ENCODE measurements around the gene RUNX1. TPM values are rescaled to one million over a fixed set of nuclear protein-coding genes. Genes with fewer than 3 reads are reported as not detected.

RUNX1 gene
- total and polyA plus RNA-seq, 2 donors (not counting 1 experiment from before 2014, with no cell fraction given), result 26.3 to 73.0 TPM

GRCh38 chr21:34995979-34996303 lies 53.2 kb downstream of the RUNX1 start:
- ChIA-PET POLR2A (interaction anchor here (0.7 kb wide), 1 partner anchor 954 kb away, joined by 3 read pairs; no protein-coding TSS in a partner anchor), CTCF (no interaction called here)
- Mint-ChIP-seq H3K4me3 (no peak overlapping the region), H3K27me3 (no peaks in the 10 kb centered on the region), H3K27ac (no peak overlapping the region), H3K9me3 (ENCODE audit: insufficient read depth) (no peaks in the 10 kb centered on the region), H3K4me1 (peaks cover 31% of the 10 kb centered on the region)
- no peak overlapping the region for H2AFZ ChIP-seq (ENCODE audit: insufficient read depth, low read depth, low read length, poor library complexity, severe bottlenecking)
- no peaks in the 10 kb centered on the region for H3K4me1 ChIP-seq (ENCODE audit: control insufficient read depth in 2 of 2, insufficient read depth in 2 of 2, low read length in 2 of 2)
- no peak overlapping the region for H3K4me3 ChIP-seq (ENCODE audit: control extremely low read depth in 1 of 5, extremely low read depth in 1 of 5, insufficient read depth in 1 of 5, low read depth in 2 of 5, low read length in 4 of 5)
- no peak overlapping the region for H3K27ac ChIP-seq (ENCODE audit: low read length in 2 of 2)
- peaks cover 89% of the 10 kb centered on the region for H3K79me2 ChIP-seq (ENCODE audit: control insufficient read depth, insufficient read depth, low read length)
- peaks cover 88% of the 10 kb centered on the region for H4K20me1 ChIP-seq (ENCODE audit: control insufficient read depth, insufficient read depth, low read length, poor library complexity, severe bottlenecking)
- peaks cover 0 to 10% of the 10 kb centered on the region in 2 experiments for H3K36me3 ChIP-seq (replicated peaks in 1 of 2; ENCODE audit: control extremely low read depth in 1 of 2, control insufficient read depth in 1 of 2, extremely low read depth in 1 of 2, insufficient read depth in 2 of 2, low read length in 1 of 2)
- TF ChIP-seq CTCF (IDR thresholded peaks at IDR 0.05) (no peak), EZH2 (IDR thresholded peaks at IDR 0.05; ENCODE audit: borderline replicate concordance, insufficient read depth, low read depth, low read length, poor library complexity, severe bottlenecking) (no peak)
- no peak overlapping the region for H3K9ac ChIP-seq (ENCODE audit: low read length)
- intact Hi-C loops (cut with micrococcal nuclease), result no loop called here
- DNase-seq (no peak), ATAC-seq (ENCODE audit: low read depth) (no peak)
- no CpG with 5 or more reads among the region's 1 CpG for WGBS (ENCODE audit: insufficient coverage)
- H3K27me3 ChIP-seq (replicated peaks in 1 of 4; ENCODE audit: control extremely low read depth in 1 of 4, control insufficient read depth in 3 of 4, insufficient read depth in 4 of 4, low read length in 3 of 4), result no peaks in the 10 kb centered on the region
- H3K9me3 ChIP-seq (ENCODE audit: control extremely low read depth in 1 of 3, control insufficient read depth in 2 of 3, insufficient read depth in 1 of 3, low read length in 2 of 3), result no peaks in the 10 kb centered on the region
- H3K4me2 ChIP-seq (replicated peaks; ENCODE audit: low read depth, low read length, poor library complexity, severe bottlenecking), result no peak overlapping the region

- no peaks in the 10 kb centered on the region for H3K27me3 Mint-ChIP-seq
- CTCF ChIA-PET, result interaction anchor here (1.0 kb wide), 1 partner anchor 71 kb away, joined by 3 read pairs; no protein-coding TSS in a partner anchor
Observed at GRCh38 chr21:34994766-34995631, 54.1 kb downstream of the RUNX1 start.

More at GRCh38 chr21:34994766-34995631, 54.1 kb downstream of the RUNX1 start:
- H2AFZ ChIP-seq (ENCODE audit: insufficient read depth, low read depth, low read length, poor library complexity, severe bottlenecking), result no peak overlapping the region
- intact Hi-C loops (cut with micrococcal nuclease), result no loop called here
- H3K4me3 ChIP-seq (ENCODE audit: control extremely low read depth in 1 of 5, extremely low read depth in 1 of 5, insufficient read depth in 1 of 5, low read depth in 2 of 5, low read length in 4 of 5), result no peak overlapping the region
- peaks cover 29% of the 10 kb centered on the region for H3K4me1 Mint-ChIP-seq
- peaks cover 0 to 10% of the 10 kb centered on the region in 2 experiments for H3K36me3 ChIP-seq (replicated peaks in 1 of 2; ENCODE audit: control extremely low read depth in 1 of 2, control insufficient read depth in 1 of 2, extremely low read depth in 1 of 2, insufficient read depth in 2 of 2, low read length in 1 of 2)
- ATAC-seq (ENCODE audit: low read depth) (no peak), DNase-seq (no peak)
- WGBS (ENCODE audit: insufficient coverage), result 95% methylated on average over 9 of the region's 12 CpGs
- no peaks in the 10 kb centered on the region for H3K9me3 Mint-ChIP-seq (ENCODE audit: insufficient read depth)
- no peaks in the 10 kb centered on the region for H3K4me1 ChIP-seq (ENCODE audit: control insufficient read depth in 2 of 2, insufficient read depth in 2 of 2, low read length in 2 of 2)
- no peaks in the 10 kb centered on the region for H3K27me3 ChIP-seq (replicated peaks in 1 of 4; ENCODE audit: control extremely low read depth in 1 of 4, control insufficient read depth in 3 of 4, insufficient read depth in 4 of 4, low read length in 3 of 4)
- TF ChIP-seq CTCF (IDR thresholded peaks at IDR 0.05) (no peak), EZH2 (IDR thresholded peaks at IDR 0.05; ENCODE audit: borderline replicate concordance, insufficient read depth, low read depth, low read length, poor library complexity, severe bottlenecking) (no peak)
- POLR2A ChIA-PET, result no interaction called here
- peaks cover 82% of the 10 kb centered on the region for H3K79me2 ChIP-seq (ENCODE audit: control insufficient read depth, insufficient read depth, low read length)
- no peak overlapping the region for H3K9ac ChIP-seq (ENCODE audit: low read length)
- H3K27ac ChIP-seq (ENCODE audit: low read length in 2 of 2), result no peak overlapping the region
- no peaks in the 10 kb centered on the region for H3K9me3 ChIP-seq (ENCODE audit: control extremely low read depth in 1 of 3, control insufficient read depth in 2 of 3, insufficient read depth in 1 of 3, low read length in 2 of 3)
- H4K20me1 ChIP-seq (ENCODE audit: control insufficient read depth, insufficient read depth, low read length, poor library complexity, severe bottlenecking), result peaks cover 89% of the 10 kb centered on the region
- H3K4me2 ChIP-seq (replicated peaks; ENCODE audit: low read depth, low read length, poor library complexity, severe bottlenecking), result no peak overlapping the region
- H3K27ac Mint-ChIP-seq, result no peak overlapping the region
- H3K4me3 Mint-ChIP-seq, result no peak overlapping the region

Measured in B cell (primary cell).